Renal pelvis (tissue), 4 donors: ENCODE results near the gene PTGIS. TPM values are rescaled to one million over a fixed set of nuclear protein-coding genes. Genes with fewer than 3 reads are reported as not detected.
A peak's percentile ranks its signal among the peaks of the same experiment; 100 is the strongest.

ENCODE experiments used
- DNase-seq: peaks from one replicate; pipeline ENCODE4 v3.0.0-alpha.2; 2013
- polyA plus RNA-seq, 3 donors: library from polyadenylated mRNA; unstranded; fragments of 120-200 nt; gene quantifications; one replicate each; pipeline ENCODE4 v1.2.1, GENCODE V29; 2013; ENCODE audit not compliant: insufficient read length in 3 of 3

PTGIS gene
- polyA plus RNA-seq, 3 donors: 29.5 to 34.6 (median 32.9) TPM

DNA sequence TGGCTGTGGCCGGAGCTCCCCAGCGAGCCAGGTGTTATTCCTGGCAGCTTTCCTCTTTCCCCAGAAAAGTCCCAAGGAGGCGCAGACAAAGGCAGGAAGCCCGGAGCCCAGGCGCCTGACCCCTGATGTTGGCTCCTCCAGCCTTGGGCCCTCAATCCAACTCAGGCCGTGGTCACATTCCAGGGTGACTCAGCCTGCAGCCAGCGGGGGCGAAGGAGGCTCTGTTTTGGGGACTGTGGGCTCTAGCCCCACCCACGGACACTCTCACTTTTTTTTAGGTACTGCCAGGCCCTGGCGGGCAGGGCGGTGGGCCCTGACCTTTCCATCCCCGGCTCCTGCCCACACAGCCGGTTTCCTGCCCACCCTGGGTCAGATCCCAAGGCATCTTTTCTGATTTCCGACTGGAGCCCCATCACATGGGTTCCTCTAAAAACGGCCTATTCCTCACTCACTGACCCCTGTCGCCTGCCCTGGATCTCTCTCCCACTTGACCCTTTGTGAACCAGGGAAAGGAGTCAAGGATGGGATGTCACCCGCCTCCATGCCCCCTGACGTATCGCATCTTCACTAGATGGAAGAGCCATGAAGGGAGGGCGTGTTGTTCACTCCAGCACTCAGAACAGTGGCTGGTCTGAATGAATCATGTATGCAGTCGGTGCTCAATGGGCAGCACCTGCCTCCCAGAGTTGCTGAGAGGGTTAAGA is 5.5 kb downstream of the PTGIS start:
- no peak for DNase-seq

- DNase-seq: no peak
Measured at GRCh38 chr20:49561806-49562205, 6.1 kb downstream of the PTGIS start.

DNA sequence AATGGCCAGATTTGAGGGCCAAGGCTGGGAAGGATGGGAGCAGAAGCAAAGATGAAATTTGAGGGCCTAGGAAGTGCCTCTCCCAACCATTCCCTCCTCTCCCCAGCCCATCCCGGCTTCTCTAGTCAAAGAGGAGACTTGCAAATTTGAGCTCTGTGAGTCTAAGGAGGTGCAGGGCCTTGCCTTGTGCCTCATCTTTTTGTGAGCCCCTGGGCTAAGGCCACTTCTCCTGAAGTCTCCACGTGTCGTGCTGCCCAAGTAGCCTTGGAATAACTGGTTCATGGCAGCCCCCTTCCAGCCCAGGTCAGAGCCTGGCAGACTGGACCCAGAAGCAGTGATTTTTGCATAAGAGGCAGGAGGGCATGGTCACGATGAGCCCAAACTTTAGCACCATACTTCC is 6.7 kb downstream of the PTGIS start:
- no peak for DNase-seq

- DNase-seq: no peak
Measured at GRCh38 chr20:49560646-49561045, 7.3 kb downstream of the PTGIS start.

DNA sequence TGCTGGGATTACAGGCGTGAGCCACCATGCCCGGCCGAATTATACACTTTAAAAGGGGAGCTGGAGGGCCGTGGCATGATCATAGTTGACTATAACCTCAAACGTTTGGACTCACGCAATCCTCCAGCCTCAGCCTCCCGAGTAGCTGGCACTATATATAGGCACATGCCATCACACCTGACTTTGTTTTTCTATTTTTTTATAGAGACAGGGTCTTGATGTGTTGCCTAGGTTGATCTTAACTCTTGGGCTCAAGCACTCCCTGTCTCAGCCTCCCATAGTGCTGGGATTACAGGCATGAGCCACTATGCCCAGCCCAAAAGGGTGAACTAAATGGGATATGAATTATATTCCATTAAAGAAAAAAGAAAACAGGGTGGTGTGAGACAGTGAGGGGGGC is 7.8 kb downstream of the PTGIS start:
- no peak for DNase-seq

GRCh38 chr20:49559411-49560081 is 8.4 kb downstream of the PTGIS start:
- no peak for DNase-seq

DNA sequence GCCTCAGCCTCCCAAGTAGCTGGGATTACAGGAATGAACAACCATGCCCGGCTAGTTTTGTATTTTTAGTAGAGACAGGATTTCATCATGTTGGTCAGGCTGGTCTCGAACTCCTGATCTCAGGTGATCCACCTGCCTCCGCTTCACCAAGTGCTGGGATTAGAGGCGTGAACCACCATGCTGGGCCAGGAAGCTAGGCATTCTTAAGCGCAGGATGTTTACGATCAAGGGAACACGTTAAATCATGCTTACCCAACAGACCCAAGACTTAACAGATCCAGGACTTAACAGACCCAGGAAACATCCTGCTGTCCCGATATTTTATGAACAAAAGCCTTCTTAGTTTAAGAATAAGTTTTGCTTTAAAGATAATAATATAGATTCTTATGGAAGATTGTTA is 9.1 kb downstream of the PTGIS start:
- DNase-seq: no peak

DNA sequence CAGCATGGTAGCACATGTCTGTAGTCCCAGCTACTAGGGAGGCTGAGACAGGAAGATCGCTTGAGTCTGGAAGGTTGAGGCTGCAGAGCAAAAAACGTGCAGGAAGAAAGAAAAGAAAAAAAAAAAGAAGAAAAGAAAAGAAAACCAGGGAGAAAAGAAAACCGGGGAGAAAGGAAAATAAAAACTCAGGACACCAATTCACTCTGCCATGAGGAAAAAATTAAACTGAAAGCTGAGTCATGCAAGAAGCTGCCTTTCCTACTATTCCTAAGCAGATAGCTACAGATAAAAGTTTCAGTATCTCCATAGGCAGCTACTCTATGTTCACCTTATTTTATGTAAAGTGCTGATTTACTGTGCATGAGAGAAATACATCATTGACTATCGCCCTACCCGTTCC is 10.5 kb downstream of the PTGIS start:
- no peak for DNase-seq

- DNase-seq: no peak
Measured at GRCh38 chr20:49556621-49557020, 11.3 kb downstream of the PTGIS start.

GRCh38 chr20:49549801-49550551 is 18.0 kb downstream of the PTGIS start:
- DNase-seq: no peak

DNA sequence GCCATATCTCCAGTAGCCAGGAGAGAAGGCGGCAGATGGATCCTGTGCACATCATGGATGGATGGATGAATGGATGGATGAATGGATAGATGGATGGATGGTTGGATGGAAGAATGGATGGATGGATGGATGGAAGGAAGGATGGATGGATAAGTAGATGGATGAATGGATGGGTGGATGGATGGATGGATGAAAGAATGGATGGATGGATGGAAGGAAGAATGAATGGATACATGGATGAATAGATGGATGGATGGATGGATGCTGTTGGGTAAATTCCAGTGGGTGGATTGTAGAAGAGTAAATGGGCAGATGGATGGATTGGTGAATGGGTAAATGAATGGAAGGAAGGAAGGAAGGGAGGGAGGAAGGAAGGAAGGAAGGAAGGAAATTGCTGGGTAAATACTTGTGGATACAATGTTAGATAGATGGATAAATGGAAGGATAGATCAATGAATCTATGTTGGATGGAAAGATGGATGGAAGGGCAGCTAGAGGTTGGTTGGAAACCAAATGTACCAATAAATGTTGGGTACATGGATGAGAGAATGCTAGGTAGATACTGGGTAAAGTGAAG is 19.5 kb downstream of the PTGIS start:
- DNase-seq: no peak

GRCh38 chr20:49545572-49545971 is 22.4 kb downstream of the PTGIS start:
- no peak for DNase-seq

DNA sequence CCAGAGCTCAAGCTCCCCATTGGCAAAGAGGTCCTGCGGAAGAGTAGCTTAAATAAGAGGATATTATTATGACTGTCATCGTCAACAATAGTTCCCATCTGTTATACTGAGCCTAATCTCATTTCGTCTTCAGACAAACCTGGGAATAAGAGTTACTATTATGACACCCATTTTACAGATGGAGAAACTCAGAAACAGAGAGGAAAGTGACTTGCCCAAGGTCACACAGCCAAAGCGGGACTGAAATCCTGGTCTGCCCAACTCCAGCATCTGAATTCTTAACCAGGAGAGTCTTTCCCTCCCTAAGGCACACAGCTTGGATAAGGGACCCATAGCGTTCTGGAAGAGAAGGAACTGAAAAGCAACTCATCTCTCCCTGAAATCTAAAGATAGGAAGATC is 23.4 kb downstream of the PTGIS start:
- DNase-seq: no peak

GRCh38 chr20:49543858-49544437 is 24.0 kb downstream of the PTGIS start:
- no peak for DNase-seq

DNA sequence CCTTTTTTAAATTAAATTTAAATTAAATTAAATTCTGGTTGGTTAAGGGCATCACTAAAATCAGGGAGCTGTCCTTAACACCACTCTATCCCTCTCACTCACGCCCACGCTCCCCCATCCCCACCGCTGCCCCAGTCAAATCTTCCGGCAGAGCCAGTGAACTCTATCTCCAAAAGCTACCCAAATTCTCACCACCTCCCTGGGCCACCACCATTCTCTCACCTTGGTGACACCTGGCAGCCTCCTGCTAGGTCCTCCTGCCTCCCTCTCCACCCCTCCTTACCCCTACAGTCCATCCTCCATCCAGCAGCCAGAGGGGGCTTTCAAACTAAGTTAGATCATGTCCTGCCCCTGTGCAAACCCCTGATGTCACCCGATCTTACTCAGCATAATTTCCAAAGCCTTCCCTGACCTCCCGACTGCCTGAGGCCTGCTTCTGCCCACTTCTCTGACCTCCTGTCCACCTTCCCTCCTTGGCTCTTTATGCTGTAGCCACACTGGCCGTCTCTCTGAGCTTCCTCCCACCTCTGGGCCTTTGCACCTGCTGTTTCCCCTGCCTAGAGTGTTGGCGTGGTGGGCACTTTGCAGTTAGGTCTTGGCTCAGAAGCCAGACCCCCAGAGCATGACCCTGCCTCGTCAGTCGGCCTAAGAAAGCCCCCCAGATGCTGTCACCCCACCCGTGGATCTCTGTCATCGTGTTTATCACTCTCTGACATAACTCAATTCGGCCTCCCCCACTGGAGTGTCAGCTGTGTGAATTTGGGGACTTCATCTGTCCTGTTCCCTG is 24.7 kb downstream of the PTGIS start:
- no peak for DNase-seq

GRCh38 chr20:49542514-49542991 is 25.4 kb downstream of the PTGIS start:
- DNase-seq: no peak

DNA sequence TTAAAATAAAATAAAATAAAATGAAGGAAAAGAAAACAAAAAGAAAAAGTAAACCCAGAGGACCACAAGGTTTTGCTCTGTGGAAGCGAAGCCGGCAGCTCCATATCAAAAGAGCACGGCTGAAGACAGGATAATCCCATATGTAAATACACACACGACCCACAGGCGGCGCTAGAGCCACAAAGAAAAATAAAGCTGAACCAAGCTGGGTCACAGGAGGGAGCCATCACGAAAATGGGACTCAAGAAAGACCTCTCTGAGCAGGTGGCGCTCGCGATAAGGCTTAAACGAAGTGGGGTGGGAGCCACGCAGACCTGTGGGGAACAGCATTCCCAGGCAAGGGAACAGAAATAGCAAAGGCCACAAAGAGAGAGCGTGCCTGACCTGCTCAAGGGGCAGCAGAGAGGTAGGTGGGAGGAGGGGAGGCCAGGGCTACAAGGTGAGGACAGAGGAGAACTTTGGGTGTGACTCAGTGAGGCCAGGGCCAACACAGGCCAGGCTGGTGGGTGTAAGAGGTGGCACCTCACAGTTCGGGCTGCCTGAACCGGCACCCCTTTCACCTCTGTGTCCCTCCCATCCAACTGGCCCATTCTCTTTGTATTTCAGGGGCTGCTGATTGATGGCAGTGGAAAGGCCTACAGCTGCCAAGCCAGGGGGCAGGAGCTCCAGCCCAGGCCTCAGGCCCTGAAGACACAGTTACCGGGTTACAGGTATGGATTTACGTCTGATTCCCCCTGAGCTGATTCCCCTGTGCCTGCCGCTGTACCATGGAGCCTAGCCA is 26.0 kb downstream of the PTGIS start:
- DNase-seq: peak; percentile 70

GRCh38 chr20:49540687-49541435 is 27.1 kb downstream of the PTGIS start:
- DNase-seq: no peak

GRCh38 chr20:49540232-49540620 is 27.7 kb downstream of the PTGIS start:
- DNase-seq: no peak
